ENCODE measurements around the gene CLASP2.
"Not testable (repeated sequence)": the region's sequence is repeated elsewhere in the genome, so short reads cannot be mapped to it uniquely, and the experiment has no call there.

The CLASP2 gene

DNA sequence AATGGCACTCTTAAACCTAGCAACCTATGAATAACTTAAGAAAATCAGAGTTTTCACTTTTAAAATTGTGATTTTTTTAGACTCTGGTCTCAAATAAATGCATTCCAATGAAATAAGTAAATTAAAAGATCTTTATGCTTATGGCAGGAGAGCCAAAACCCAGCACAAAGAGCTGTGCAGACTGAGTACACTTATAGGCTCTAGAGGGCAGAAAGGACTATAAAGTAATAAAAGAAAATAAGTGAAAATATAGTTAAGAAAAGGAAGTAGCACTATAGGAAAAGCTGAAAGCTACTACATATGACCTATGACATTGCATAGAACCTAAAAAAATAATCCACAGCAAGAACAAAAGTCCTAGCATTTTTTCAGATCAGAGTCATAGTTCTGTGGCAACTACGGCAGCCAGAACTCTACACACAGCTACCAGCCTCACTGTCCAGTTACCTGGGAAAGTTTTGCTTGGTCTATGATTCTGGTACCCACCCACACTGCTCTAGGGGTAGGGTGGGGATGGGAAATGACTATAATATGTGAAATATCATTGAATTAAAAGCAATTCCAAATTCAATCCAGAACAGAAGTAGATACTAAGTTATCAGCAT, 30.5 kb downstream of the CLASP2 start:
- peak; percentile 63 for DNase-seq (ENCODE audit: low spot score)

DNA sequence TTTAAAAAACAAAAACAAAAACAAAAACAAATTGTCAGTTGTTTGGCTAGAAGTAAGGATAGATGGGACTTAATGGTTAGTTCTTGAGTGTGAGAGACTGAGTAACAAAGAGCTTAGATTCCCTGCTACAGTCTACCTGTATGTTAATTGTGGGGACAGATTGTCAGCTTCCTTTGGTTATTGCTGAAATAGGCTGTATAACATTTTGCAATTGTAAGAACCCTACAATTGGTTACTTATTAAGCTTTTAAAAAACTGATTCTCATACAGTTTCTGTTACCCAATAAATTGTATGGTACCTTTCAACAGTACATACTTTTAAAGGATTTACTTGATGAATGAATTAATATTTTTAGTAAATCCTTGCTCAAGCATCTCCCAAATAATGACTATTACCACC, 35.3 kb downstream of the CLASP2 start:
- no peak for DNase-seq (ENCODE audit: low spot score)

DNA sequence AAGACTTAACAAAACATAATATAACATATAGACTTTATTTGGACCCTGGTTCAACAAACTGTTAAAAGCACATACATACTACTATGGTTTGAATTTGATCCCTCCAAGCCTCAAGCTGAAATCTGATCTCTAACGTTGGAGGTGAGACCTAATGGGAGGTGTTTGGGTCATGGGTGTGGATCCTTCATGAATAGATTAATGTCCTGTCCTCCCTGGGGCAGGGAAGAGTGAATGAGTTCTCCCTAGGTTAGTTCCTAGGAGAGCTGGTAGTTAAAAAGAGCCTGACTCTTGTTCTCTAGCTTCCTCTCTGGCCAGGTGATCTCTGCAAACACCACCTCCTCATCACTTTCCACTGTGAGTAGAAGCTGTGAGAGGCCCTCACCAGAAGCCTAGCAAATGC, 36.4 kb downstream of the CLASP2 start:
- no peak for DNase-seq (ENCODE audit: low spot score)

DNA sequence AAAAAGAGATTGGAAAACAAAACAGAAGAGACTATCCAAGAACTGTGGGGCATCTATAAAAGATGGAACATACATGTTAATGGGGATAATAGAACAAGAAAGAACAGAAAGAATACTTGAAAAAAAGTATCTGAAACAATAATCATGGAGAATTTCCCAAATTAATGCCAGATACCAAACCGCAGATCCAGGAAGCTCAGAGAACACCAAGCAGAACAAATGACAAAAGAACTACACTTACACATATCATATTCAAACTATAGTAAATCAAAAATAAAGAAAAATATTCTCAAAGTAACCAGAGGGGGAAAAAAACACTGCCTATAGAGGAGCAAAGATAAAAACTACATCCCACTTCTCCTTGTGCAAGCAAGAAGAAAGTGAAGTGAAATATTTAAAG, 40.0 kb downstream of the CLASP2 start:
- no peak for DNase-seq (ENCODE audit: low spot score)

- DNase-seq (ENCODE audit: low spot score): not testable (repeated sequence)
These were observed 44.6 kb downstream of the CLASP2 start for GRCh38 chr3:33673436-33673835.

GRCh38 chr3:33668618-33669017, 49.4 kb downstream of the CLASP2 start:
- DNase-seq (ENCODE audit: low spot score): no peak

DNA sequence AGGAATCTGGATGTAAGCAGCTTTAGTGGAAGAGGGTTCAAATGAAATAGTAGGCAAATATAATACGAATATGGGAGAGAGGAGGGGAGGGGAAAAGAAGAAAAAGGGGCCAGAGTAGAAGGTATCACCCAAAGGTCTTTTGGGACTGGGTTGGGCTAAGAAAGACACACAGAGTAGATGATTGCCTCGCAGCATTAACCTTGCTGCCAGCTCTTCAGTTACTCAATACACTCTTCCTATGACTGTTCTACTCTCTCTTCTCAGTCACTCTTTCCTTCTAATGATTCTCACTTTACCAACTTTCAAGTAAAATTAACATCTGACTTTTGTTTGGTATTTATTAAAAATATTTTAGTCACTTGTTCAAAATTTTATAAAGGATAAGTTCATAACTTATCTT, 52.8 kb downstream of the CLASP2 start:
- DNase-seq (ENCODE audit: low spot score): peak; percentile 11

GRCh38 chr3:33664195-33664594, 53.9 kb downstream of the CLASP2 start:
- peak; percentile 75 for DNase-seq (ENCODE audit: low spot score)

DNA sequence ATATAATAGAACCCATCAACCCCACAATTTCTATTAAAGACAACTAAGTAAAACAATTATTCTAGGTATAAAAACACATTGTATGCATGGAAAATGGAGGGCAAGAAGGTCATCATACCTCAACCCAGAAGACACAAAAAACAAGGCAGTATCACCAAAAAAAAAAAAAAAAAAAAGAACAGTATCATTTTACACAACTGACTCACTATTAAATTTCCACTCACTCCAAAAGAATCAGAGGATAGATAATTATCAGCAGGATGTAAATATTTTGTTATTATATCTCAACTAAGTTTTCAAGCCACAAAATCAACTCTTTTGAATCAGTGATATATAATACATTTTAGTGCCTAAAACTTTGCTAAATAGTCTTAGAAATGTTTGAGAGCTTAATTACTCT, 55.0 kb downstream of the CLASP2 start:
- DNase-seq (ENCODE audit: low spot score): no peak

DNA sequence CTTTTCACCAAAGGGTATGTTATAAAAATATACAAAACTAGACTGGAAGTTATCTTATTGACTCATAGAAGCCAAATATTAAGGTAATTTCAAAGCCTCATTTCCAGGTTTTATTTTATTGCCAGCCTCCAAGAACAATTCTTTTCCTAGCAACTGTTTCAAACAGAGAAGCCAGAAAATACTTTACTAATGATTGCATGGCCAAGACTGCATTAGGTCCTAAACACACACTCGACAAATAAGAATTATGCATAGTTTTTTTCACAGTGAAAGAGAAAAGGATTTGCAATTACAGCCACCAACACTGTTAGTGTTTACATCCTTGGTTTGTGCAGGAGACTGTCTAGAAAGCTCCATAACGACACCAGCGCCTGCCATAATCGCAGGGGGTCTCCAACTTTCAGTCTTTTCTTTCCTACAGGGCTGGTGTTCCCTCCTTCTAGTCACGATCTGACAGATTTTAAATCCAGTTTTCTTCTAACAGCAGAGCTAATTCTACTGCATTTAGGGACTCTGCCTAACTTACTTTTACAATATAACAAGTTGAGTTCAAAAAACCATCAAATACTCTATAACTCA, 58.1 kb downstream of the CLASP2 start:
- DNase-seq (ENCODE audit: low spot score): no peak

DNA sequence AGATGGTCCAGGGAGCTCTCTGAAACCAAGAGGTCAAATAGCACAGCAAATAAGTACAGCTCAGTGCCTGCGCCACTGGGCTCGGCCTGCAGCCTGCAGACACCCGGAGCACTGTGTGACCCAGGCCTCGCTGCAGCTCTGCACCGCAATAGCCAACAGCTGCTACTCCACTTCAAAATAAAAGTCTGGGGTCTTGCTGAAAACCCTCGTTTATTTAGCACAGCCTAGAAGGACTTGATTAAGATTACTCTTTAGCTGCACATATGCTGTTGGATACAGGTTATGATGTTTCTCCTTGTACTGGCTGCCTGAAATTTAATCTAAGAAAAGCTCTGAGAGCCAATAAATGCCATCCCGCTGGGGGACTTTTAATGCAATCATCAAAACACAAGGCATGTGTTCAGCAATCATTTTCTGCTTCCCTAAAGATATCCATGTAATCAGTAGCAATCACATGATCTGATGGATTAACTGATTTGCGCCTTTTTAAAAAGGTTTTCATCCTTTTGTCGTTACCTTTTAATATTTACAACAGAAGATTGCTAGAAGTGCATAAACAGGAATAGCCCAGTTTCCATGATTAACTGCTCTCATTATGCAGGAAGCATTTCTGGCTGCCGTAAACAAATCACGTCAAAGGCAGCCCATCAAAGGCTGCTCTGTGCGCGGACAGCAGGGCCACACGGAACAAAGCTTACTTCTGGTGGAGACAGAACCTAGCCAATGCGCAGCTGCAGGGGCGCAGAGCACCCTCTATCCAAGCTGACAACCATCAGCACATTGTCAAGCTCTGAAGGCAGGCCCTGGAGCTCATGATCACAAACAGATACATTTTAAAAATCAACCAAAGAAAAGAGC, 58.8 kb downstream of the CLASP2 start:
- peak; percentile 71 for DNase-seq (ENCODE audit: low spot score)

DNA sequence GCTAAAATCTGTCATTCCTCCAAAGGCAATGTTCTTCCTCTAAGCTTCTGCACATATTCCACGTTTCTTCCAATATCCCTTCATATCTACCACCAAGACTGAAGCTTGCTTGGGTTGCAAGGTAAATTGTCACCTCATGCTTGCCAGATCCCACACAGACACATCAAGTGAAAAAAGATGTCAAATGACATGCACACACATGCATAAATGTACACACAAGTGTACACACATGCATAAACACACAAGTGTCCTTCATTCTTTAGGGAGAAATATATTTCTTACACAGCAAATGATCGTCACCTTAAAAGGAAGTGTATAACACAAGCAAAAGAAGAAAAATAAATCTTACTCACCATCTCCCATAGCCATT, 59.4 kb downstream of the CLASP2 start:
- DNase-seq (ENCODE audit: low spot score): no peak

- no peak for DNase-seq (ENCODE audit: low spot score)
These were observed 60.0 kb downstream of the CLASP2 start for GRCh38 chr3:33658039-33658438.

DNA sequence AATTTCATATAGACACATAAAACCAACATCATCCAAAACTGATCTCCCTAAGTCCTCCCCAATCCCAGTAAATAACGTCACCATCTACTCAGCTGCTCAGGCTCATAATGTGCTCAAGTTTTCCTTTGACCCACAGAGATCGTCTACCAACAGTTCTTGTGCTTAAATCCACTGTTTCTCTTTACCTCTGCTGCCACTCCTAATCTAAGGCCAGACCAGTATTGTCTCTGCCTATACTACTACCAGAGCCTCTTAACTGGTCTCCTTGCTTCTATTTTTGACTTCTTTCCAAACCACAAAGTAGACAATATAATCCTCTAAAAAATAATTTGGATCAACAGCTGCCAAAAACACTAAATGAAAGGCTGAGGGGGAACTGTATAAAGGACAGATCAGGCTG, 65.3 kb downstream of the CLASP2 start:
- no peak for DNase-seq (ENCODE audit: low spot score)

GRCh38 chr3:33651101-33651500, 67.0 kb downstream of the CLASP2 start:
- not testable (repeated sequence) for DNase-seq (ENCODE audit: low spot score)

DNA sequence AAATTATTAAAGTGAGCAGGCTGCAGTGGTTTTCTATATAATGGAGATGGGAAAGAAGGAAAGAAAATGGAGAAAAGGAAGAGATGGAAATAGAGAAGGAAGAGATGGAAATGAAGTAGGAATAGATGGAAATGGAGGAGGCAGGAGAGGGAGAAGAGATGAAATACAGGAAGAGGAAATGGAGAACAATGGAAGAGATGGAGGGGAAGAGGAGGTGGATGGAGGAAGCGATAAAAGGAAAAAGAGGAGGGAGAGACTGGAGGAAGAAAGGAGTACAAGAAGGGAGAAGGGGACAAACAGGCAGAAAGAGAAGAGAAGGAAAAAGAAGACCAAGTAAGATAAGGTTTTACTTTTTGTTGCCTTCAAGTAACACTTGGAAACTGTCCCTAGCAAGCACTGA, 67.6 kb downstream of the CLASP2 start:
- no peak for DNase-seq (ENCODE audit: low spot score)

DNA sequence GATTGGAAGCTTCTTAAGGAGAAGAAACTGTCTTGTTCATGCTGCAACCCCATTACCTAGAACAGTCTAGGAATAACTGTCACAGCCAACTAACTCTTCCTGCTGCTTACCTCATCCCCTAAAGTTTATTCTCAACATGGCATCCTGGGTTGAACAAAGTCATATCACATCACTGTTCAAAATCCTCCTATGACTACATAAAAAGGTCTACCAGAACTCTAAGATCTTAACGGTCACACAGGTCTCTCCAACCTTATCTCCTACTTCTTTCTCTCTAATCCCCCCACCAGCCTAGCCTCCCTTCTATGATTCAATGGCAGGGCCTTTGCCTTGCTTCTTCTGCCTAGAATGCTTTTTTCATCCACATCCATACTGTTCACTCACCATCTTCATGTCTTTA, 69.3 kb downstream of the CLASP2 start:
- DNase-seq (ENCODE audit: low spot score): no peak

DNA sequence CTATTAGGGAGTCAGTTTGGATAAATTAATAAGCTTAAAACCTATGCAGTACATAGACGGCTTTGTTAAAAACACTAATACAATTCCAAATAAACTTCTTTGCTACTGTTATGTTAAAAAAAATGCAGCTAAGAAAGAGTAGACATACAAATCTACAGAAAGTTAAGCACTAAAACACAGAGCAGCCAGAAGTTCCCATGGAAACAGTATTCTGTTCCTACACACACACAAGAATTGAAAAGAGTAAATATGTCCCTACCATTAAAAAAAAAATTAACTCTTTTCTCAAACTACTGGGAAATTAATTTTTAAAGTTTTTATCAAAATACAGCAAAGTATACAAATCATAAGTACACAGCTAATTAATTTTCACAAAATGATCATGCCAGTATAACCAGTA, 71.6 kb downstream of the CLASP2 start:
- no peak for DNase-seq (ENCODE audit: low spot score)

- DNase-seq (ENCODE audit: low spot score): peak; percentile 64
These were observed 72.9 kb downstream of the CLASP2 start for GRCh38 chr3:33645060-33645647.

DNA sequence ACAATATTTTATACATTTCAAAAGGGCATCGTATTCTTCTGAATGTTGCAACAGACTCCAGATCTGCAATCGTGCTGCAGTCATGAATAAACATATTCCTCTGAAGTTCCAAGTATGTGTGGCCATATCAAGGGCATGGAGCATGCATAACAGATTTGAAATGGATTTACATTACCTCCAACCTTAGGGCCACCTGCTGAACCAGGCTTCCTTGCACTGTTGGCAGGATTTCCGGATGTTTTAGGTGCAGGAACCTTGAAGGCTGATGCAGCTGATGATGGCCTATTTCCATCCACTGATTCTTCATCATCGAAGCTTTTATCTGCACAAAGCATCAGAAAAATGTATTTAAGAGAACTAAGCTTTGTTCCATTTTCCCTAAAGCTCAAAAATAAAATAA, 73.5 kb downstream of the CLASP2 start:
- no peak for DNase-seq (ENCODE audit: low spot score)

- DNase-seq (ENCODE audit: low spot score): no peak
These were observed 75.2 kb downstream of the CLASP2 start for GRCh38 chr3:33642806-33643205.

- DNase-seq (ENCODE audit: low spot score): no peak
These were observed 78.2 kb downstream of the CLASP2 start for GRCh38 chr3:33639889-33640288.

GRCh38 chr3:33637482-33637881, 80.6 kb downstream of the CLASP2 start:
- DNase-seq (ENCODE audit: low spot score): no peak
